Mucosa of descending colon (tissue), 3 donors: ENCODE measurements around the gene RGSL1. TPM values are rescaled to one million over a fixed set of nuclear protein-coding genes. Genes with fewer than 3 reads are reported as not detected.

Source experiments
- ATAC-seq: fragments of 200-7000 bp; cut with Tn5 transposase; one replicate; pipeline ENCODE4 v1.9.1; 2020; ENCODE audit warnings: mild to moderate bottlenecking, moderate library complexity
- DNase-seq, 3 donors: peaks; one replicate each; pipeline ENCODE4 v3.0.0-alpha.2; 2020
- H3K36me3 ChIP-seq: fragments of 200-600 bp; one replicate; pipeline ENCODE4 v1.8.0; 2021; ENCODE audit warnings: low read depth, mild to moderate bottlenecking
- H3K4me1 ChIP-seq: fragments of 200-600 bp; one replicate; pipeline ENCODE4 v1.8.0; 2021; ENCODE audit warnings: low read depth, mild to moderate bottlenecking
- H3K4me3 ChIP-seq: fragments of 200-600 bp; one replicate; pipeline ENCODE4 v1.8.0; 2021; ENCODE audit warnings: mild to moderate bottlenecking
- H3K9me3 ChIP-seq: fragments of 200-600 bp; one replicate; pipeline ENCODE4 v1.8.0; 2021; ENCODE audit warnings: mild to moderate bottlenecking
- CTCF ChIP-seq: fragments of 200-600 bp; IDR thresholded peaks from one replicate; pipeline ENCODE4 v1.8.0; 2022; ENCODE audit warnings: antibody characterized with exemption, mild to moderate bottlenecking
- intact Hi-C, 2 donors: fragments of 100-400 bp; cut with DNase I in 1 of 2; cut with micrococcal nuclease in 1 of 2; formaldehyde crosslinking; loops; one replicate each; pipeline versions ENCODE4 v1.11.0 to v1.11.1; 2022; cut with DNase I, micrococcal nuclease
- total RNA-seq, 3 donors: library from RNA; stranded (reverse); fragmentation: NEBNext Ultra II Directional in 2 of 3; extraction: Animal tissue kit (Norgen Biotek cat#: 25700) in 2 of 3; gene quantifications; one replicate each; pipeline versions ENCODE4 v1.2.1 to v1.2.4, GENCODE V29; 2021 to 2023
- donor health status: DM: no; HTN: no; CAD: no; lungs with moderate emphysema.
- donor health status: DM: no; HTN: no; CAD: no.
- donor health status: DM: no; HTN: yes; CAD: no.

The RGSL1 gene
- total RNA-seq, 3 donors from 2014 or later, result not detected

GRCh38 chr1:182570611-182570970 is 120.6 kb downstream of the RGSL1 start:
- Histone ChIP-seq H3K9me3 (no peaks in the 10 kb centered on the region), H3K4me3 (no peak overlapping the region), H3K36me3 (no peaks in the 10 kb centered on the region), H3K4me1 (no peaks in the 10 kb centered on the region)
- ATAC-seq (peak; percentile 94), DNase-seq (no peak)
- TF ChIP-seq CTCF, result no peak
- intact Hi-C loops, result no loop called here

GRCh38 chr1:182574156-182574555 is 124.2 kb downstream of the RGSL1 start:
- Histone ChIP-seq H3K4me1 (no peaks in the 10 kb centered on the region), H3K9me3 (no peaks in the 10 kb centered on the region), H3K36me3 (no peaks in the 10 kb centered on the region), H3K4me3 (peak overlapping the region; percentile 9)
- no peak for ATAC-seq
- intact Hi-C loops, result no loop called here
- TF ChIP-seq CTCF, result no peak
- no peak for DNase-seq

- Histone ChIP-seq H3K9me3 (no peaks in the 10 kb centered on the region), H3K4me1 (no peaks in the 10 kb centered on the region), H3K4me3 (no peak overlapping the region), H3K36me3 (no peaks in the 10 kb centered on the region)
- intact Hi-C loops, result no loop called here
- ATAC-seq, result peak; percentile 77
- TF ChIP-seq CTCF, result no peak
- DNase-seq, result no peak
Observed at GRCh38 chr1:182575540-182576149, 125.7 kb downstream of the RGSL1 start.

- intact Hi-C loops, result no loop called here
- no peaks in the 10 kb centered on the region for H3K9me3 ChIP-seq
- H3K4me3 ChIP-seq, result no peak overlapping the region
- ATAC-seq, result no peak
- H3K4me1 ChIP-seq, result peaks cover 10% of the 10 kb centered on the region
- H3K36me3 ChIP-seq, result no peaks in the 10 kb centered on the region
- TF ChIP-seq CTCF, result no peak
- DNase-seq, result no peak
Observed at GRCh38 chr1:182580736-182581135, 130.8 kb downstream of the RGSL1 start.

- no peak for DNase-seq
- no peak overlapping the region for H3K4me3 ChIP-seq
- H3K36me3 ChIP-seq, result no peaks in the 10 kb centered on the region
- no peak for ATAC-seq
- intact Hi-C loops, result no loop called here
- peaks cover 18% of the 10 kb centered on the region for H3K4me1 ChIP-seq
- TF ChIP-seq CTCF, result no peak
- H3K9me3 ChIP-seq, result no peaks in the 10 kb centered on the region
Observed at GRCh38 chr1:182584746-182585145, 134.8 kb downstream of the RGSL1 start.

GRCh38 chr1:182586380-182586779 is 136.4 kb downstream of the RGSL1 start:
- DNase-seq (no peak), ATAC-seq (no peak)
- intact Hi-C loops, result no loop called here
- peaks cover 18% of the 10 kb centered on the region for H3K4me1 ChIP-seq
- H3K36me3 ChIP-seq, result no peaks in the 10 kb centered on the region
- no peak overlapping the region for H3K4me3 ChIP-seq
- no peak for TF ChIP-seq CTCF
- no peaks in the 10 kb centered on the region for H3K9me3 ChIP-seq
